OCI-LY1 (cell line): ENCODE results near the gene TTLL3.

Experiments used
- H2AFZ ChIP-seq: fragments of 200-600 bp; sonication (generic), shearing (Covaris generic); 2 replicates; pipeline ENCODE4 v1.6.0; 2014; ENCODE audit warnings: antibody characterized with exemption, mild to moderate bottlenecking, low read length
- H3F3A ChIP-seq: fragments of 200-600 bp; sonication (generic), shearing (Covaris generic); 2 replicates; pipeline ENCODE4 v1.6.0; 2014; ENCODE audit warnings: mild to moderate bottlenecking, antibody characterized with exemption, low read length, moderate library complexity; ENCODE audit not compliant: insufficient read depth
- H3K27ac ChIP-seq: fragments of 200-600 bp; sonication (generic); 2 replicates; pipeline ENCODE4 v1.5.1; 2014; ENCODE audit warnings: low read length, mixed run types, mild to moderate bottlenecking, low read depth; ENCODE audit not compliant: poor library complexity, severe bottlenecking
- H3K27me3 ChIP-seq: fragments of 200-600 bp; sonication (generic); 2 replicates; pipeline ENCODE4 v1.6.0; 2014; ENCODE audit warnings: antibody characterized with exemption, mild to moderate bottlenecking, low read length, moderate library complexity; ENCODE audit not compliant: insufficient read depth
- H3K36me3 ChIP-seq: fragments of 200-600 bp; sonication (generic); 2 replicates; pipeline ENCODE4 v1.6.1; 2014; ENCODE audit warnings: mild to moderate bottlenecking, antibody characterized with exemption, low read length, moderate library complexity, mixed read lengths; ENCODE audit not compliant: insufficient read depth
- H3K4me1 ChIP-seq: fragments of 200-600 bp; sonication (generic); 2 replicates; pipeline ENCODE4 v1.5.1; 2014; ENCODE audit warnings: mild to moderate bottlenecking, low read length, moderate library complexity; ENCODE audit not compliant: insufficient read depth, severe bottlenecking
- H3K4me2 ChIP-seq: fragments of 200-600 bp; sonication (generic), shearing (Covaris generic); 2 replicates; pipeline ENCODE4 v1.6.1; 2014; ENCODE audit warnings: low read length
- H3K4me3 ChIP-seq: fragments of 200-600 bp; sonication (generic); 2 replicates; pipeline ENCODE4 v1.5.1; 2014; ENCODE audit warnings: low read length, low read depth, mild to moderate bottlenecking, mixed read lengths; ENCODE audit not compliant: poor library complexity, severe bottlenecking
- H3K79me2 ChIP-seq: fragments of 200-600 bp; shearing (Covaris generic); 2 replicates; pipeline ENCODE4 v1.6.1; 2016; ENCODE audit warnings: mixed run types, low read length, mixed read lengths; ENCODE audit not compliant: insufficient read depth
- H3K9ac ChIP-seq: fragments of 200-600 bp; sonication (generic), shearing (Covaris generic); 2 replicates; pipeline ENCODE4 v1.6.1; 2014; ENCODE audit warnings: mild to moderate bottlenecking, low read length, mixed read lengths
- H3K9me2 ChIP-seq: fragments of 200-600 bp; sonication (generic), shearing (Covaris generic); 2 replicates; pipeline ENCODE4 v1.6.1; 2014; ENCODE audit warnings: low read depth, mild to moderate bottlenecking, low read length, mixed read lengths
- H3K9me3 ChIP-seq: fragments of 200-600 bp; shearing (Covaris generic); 2 replicates; pipeline ENCODE4 v1.6.1; 2014; ENCODE audit warnings: low read length, mixed read lengths
- H4K20me1 ChIP-seq: fragments of 200-600 bp; sonication (generic), shearing (Covaris generic); 2 replicates; pipeline ENCODE4 v1.6.0; 2016; ENCODE audit warnings: mild to moderate bottlenecking, low read length; ENCODE audit not compliant: insufficient read depth
- EZH2 ChIP-seq: fragments of 200-600 bp; sonication (generic), shearing (Covaris generic); IDR thresholded peaks from 2 replicates; pipeline ENCODE4 v1.8.0; 2017; ENCODE audit warnings: borderline replicate concordance, mixed run types, mild to moderate bottlenecking, antibody characterized with exemption, low read length, moderate library complexity, mixed read lengths
- TF ChIP-seq, protein P1 (sequence below): fragments of 200-600 bp; sonication (generic), shearing (Covaris generic); IDR thresholded peaks from 2 replicates; pipeline ENCODE4 v1.5.1; 2017; ENCODE audit warnings: mild to moderate bottlenecking, antibody characterized with exemption, low read length, moderate library complexity, mixed read lengths

The TTLL3 gene

DNA sequence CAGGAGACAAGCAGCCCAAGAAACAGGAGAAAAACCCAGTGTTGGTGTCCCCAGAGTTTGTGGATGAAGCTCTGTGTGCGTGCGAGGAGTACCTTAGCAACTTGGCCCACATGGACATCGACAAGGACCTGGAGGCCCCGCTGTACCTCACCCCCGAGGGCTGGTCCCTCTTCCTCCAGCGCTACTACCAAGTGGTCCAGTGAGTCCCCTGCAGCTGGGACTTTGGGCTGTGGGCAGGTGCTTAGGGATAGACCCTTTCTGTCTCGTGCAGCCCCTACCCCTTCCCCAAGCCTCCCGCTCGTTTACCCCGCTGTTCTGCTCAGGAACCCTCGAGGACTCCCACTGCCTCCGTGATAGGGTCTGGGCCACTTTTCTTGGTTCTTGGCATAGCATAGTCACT lies 10.5 kb downstream of the TTLL3 start:
- H3K79me2 ChIP-seq = no peaks in the 10 kb centered on the region
- H4K20me1 ChIP-seq = no peaks in the 10 kb centered on the region
- H3F3A ChIP-seq = no peaks in the 10 kb centered on the region
- H3K9ac ChIP-seq = no peak overlapping the region
- TF ChIP-seq EZH2 = no peak
- TF ChIP-seq, protein P1, sequence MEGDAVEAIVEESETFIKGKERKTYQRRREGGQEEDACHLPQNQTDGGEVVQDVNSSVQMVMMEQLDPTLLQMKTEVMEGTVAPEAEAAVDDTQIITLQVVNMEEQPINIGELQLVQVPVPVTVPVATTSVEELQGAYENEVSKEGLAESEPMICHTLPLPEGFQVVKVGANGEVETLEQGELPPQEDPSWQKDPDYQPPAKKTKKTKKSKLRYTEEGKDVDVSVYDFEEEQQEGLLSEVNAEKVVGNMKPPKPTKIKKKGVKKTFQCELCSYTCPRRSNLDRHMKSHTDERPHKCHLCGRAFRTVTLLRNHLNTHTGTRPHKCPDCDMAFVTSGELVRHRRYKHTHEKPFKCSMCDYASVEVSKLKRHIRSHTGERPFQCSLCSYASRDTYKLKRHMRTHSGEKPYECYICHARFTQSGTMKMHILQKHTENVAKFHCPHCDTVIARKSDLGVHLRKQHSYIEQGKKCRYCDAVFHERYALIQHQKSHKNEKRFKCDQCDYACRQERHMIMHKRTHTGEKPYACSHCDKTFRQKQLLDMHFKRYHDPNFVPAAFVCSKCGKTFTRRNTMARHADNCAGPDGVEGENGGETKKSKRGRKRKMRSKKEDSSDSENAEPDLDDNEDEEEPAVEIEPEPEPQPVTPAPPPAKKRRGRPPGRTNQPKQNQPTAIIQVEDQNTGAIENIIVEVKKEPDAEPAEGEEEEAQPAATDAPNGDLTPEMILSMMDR = no peak
- no peaks in the 10 kb centered on the region for H3K27me3 ChIP-seq
- H2AFZ ChIP-seq = no peak overlapping the region
- no peaks in the 10 kb centered on the region for H3K9me3 ChIP-seq
- H3K9me2 ChIP-seq = no peaks in the 10 kb centered on the region
- no peak overlapping the region for H3K4me3 ChIP-seq
- no peaks in the 10 kb centered on the region for H3K36me3 ChIP-seq
- no peak overlapping the region for H3K27ac ChIP-seq
- no peaks in the 10 kb centered on the region for H3K4me1 ChIP-seq
- H3K4me2 ChIP-seq = no peak overlapping the region

DNA sequence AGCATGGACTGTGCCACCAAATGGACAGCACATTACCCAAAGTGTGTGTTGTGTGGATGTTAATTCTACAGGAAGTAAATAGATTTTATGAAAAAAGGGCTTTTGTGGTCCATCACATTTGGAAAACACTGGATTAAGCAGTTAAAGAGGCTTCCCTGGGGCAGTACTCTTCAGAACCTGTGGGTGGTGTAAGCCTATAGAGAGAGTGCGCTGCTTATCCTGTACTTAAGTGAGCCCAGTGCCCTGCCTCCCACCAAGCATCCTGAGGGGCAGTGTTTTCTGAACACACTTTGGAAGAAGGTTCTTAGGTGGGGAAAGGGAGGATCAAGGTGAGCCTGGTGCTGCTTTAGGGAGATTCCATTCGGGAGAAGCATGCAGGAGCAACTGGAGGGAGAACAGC lies 10.9 kb downstream of the TTLL3 start:
- Histone ChIP-seq H3F3A (no peaks in the 10 kb centered on the region), H3K79me2 (no peaks in the 10 kb centered on the region), H4K20me1 (no peaks in the 10 kb centered on the region), H3K36me3 (0 out of 2 replicates have a peak, but pooled peaks cover 1% of the 10 kb centered on the region), H3K4me3 (no peak overlapping the region), H3K9me2 (no peaks in the 10 kb centered on the region), H3K9me3 (no peaks in the 10 kb centered on the region), H3K27me3 (no peaks in the 10 kb centered on the region), H3K27ac (no peak overlapping the region), H3K4me2 (no peak overlapping the region), H3K4me1 (no peaks in the 10 kb centered on the region), H2AFZ (no peak overlapping the region), H3K9ac (no peak overlapping the region)
- TF ChIP-seq EZH2 = no peak
- TF ChIP-seq, protein P1 = peak; percentile 30; the same call in 1 of the 2 replicates

DNA sequence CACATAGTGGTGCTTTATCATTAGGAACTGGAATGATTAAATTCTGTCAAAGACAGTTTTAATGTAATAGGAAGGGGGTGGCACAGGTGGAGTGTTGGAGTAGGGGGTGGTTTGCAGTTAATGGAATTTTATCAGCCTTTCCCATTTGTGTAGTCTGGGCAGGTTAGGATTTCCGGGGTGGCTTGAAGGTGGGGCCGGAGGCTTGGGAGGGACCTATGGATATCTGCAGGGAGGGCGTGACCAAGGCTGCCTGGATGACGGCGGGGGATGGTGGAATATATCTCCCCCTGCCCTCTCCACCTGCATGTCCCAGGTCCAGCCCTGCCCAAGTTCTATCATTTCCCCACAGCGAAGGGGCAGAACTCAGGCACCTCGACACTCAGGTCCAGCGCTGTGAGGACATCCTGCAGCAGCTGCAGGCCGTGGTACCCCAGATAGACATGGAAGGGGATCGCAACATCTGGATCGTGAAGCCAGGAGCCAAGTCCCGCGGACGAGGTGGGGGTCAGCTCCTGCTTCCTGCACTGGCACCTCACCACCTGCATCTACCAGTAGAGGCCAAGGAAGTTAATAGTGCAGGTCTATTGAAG lies 15.5 kb downstream of the TTLL3 start:
- TF ChIP-seq EZH2 = no peak
- TF ChIP-seq, protein P1 = no peak
- Histone ChIP-seq H3K79me2 (no peaks in the 10 kb centered on the region), H3K4me1 (no peaks in the 10 kb centered on the region), H3K9ac (no peak overlapping the region), H3K27ac (no peak overlapping the region), H3F3A (no peaks in the 10 kb centered on the region), H3K36me3 (peaks cover 16% of the 10 kb centered on the region), H2AFZ (no peak overlapping the region), H3K9me2 (no peaks in the 10 kb centered on the region), H4K20me1 (no peaks in the 10 kb centered on the region), H3K9me3 (no peaks in the 10 kb centered on the region), H3K4me3 (no peak overlapping the region), H3K4me2 (no peak overlapping the region), H3K27me3 (no peaks in the 10 kb centered on the region)
